ENCODE measurements around the gene CDK7.

CDK7 gene

GRCh38 chr5:69292306-69292705 lies 57.6 kb downstream of the CDK7 start:
- no peak for DNase-seq (ENCODE audit: low read depth in 2 of 2)

- DNase-seq (ENCODE audit: low read depth in 2 of 2) = no peak
Observed at GRCh38 chr5:69293882-69294281, 59.2 kb downstream of the CDK7 start.

- DNase-seq (ENCODE audit: low read depth in 2 of 2) = no peak
Observed at GRCh38 chr5:69295088-69295754, 60.5 kb downstream of the CDK7 start.

GRCh38 chr5:69299625-69300024 lies 64.9 kb downstream of the CDK7 start:
- DNase-seq (ENCODE audit: low read depth in 2 of 2) = no peak

GRCh38 chr5:69300537-69301203 lies 66.0 kb downstream of the CDK7 start:
- no peak for DNase-seq (ENCODE audit: low read depth in 2 of 2)

- DNase-seq (ENCODE audit: low read depth in 2 of 2) = no peak
Observed at GRCh38 chr5:69305512-69305911, 70.8 kb downstream of the CDK7 start.

GRCh38 chr5:69308046-69308553 lies 73.4 kb downstream of the CDK7 start:
- no peak for DNase-seq (ENCODE audit: low read depth in 2 of 2)

- DNase-seq (ENCODE audit: low read depth in 2 of 2) = no peak
Observed at GRCh38 chr5:69309380-69309779, 74.7 kb downstream of the CDK7 start.

GRCh38 chr5:69312459-69313160 lies 77.9 kb downstream of the CDK7 start:
- DNase-seq (ENCODE audit: low read depth in 2 of 2) = no peak

GRCh38 chr5:69313428-69313827 lies 78.7 kb downstream of the CDK7 start:
- no peak for DNase-seq (ENCODE audit: low read depth in 2 of 2)

- no peak for DNase-seq (ENCODE audit: low read depth in 2 of 2)
Observed at GRCh38 chr5:69315972-69316371, 81.3 kb downstream of the CDK7 start.

- no peak for DNase-seq (ENCODE audit: low read depth in 2 of 2)
Observed at GRCh38 chr5:69317391-69317790, 82.7 kb downstream of the CDK7 start.

GRCh38 chr5:69326365-69326764 lies 91.7 kb downstream of the CDK7 start:
- DNase-seq (ENCODE audit: low read depth in 2 of 2) = no peak
